Breast epithelium (tissue), 4 donors: ENCODE measurements around the gene HCN4. TPM values are rescaled to one million over a fixed set of nuclear protein-coding genes. Genes with fewer than 3 reads are reported as not detected.

Experiments used
- DNase-seq, 2 donors: peaks; one replicate each; pipeline ENCODE4 v3.0.0-alpha.2; 2019; ENCODE audit warnings: low spot score in 2 of 2
- H3K27ac ChIP-seq, 2 donors: fragments of 200-600 bp; sonication (generic) in 1 of 2; one replicate each; pipeline ENCODE4 v1.5.1; 2016 to 2019; ENCODE audit warnings: mild to moderate bottlenecking in 1 of 2
- H3K27me3 ChIP-seq, 2 donors: fragments of 200-600 bp; sonication (generic) in 1 of 2; one replicate each; pipeline versions ENCODE4 v1.5.1 to v1.6.0; 2017 to 2019; ENCODE audit warnings: control low read depth in 1 of 2, mild to moderate bottlenecking in 1 of 2
- H3K36me3 ChIP-seq: fragments of 200-600 bp; one replicate; pipeline ENCODE4 v1.5.1; 2019
- H3K4me1 ChIP-seq, 2 donors: fragments of 200-600 bp; sonication (generic); one replicate each; pipeline ENCODE4 v1.5.1; 2016 to 2019; ENCODE audit warnings: control low read depth in 1 of 2
- H3K4me3 ChIP-seq, 3 donors: fragments of 200-600 bp; sonication (generic); 1 replicate in 2 of 3; 2 replicates in 1 of 3; pipeline ENCODE4 v1.5.1; 2016 to 2019; ENCODE audit warnings: mild to moderate bottlenecking in 3 of 3, moderate library complexity in 2 of 3
- H3K9me3 ChIP-seq, 2 donors: fragments of 200-600 bp; sonication (generic) in 1 of 2; one replicate each; pipeline ENCODE4 v1.5.1; 2016 to 2019; ENCODE audit warnings: control low read depth in 1 of 2
- CTCF ChIP-seq, 3 donors: fragments of 450-650 bp; IDR thresholded peaks; one replicate each; pipeline ENCODE4 v1.5.1; 2016 to 2017; ENCODE audit warnings: antibody characterized with exemption in 3 of 3, mild to moderate bottlenecking in 3 of 3, moderate library complexity in 3 of 3
- POLR2A ChIP-seq: fragments of 450-650 bp; IDR thresholded peaks from one replicate; pipeline ENCODE4 v1.6.1; 2016; ENCODE audit warnings: antibody characterized with exemption, mild to moderate bottlenecking, moderate library complexity
- POLR2AphosphoS5 ChIP-seq, 3 donors: sonication (generic); formaldehyde crosslinking; IDR thresholded peaks; one replicate each; pipeline ENCODE4 v1.6.1; 2017; ENCODE audit warnings: antibody characterized with exemption in 3 of 3
- intact Hi-C: fragments of 100-400 bp; cut with DNase I; formaldehyde crosslinking; loops from one replicate; pipeline ENCODE4 v1.15.1; 2023; ENCODE audit warnings: low total_unique reads
- total RNA-seq, 3 donors: library from RNA; depleted of rRNA; stranded (reverse); fragments of >200 nt; gene quantifications; one replicate each; pipeline ENCODE4 v1.1.0, GENCODE V29; 2016

Gene HCN4
- total RNA-seq, 3 donors from 2014 or later: not detected

GRCh38 chr15:73329501-73330200, 39.1 kb downstream of the HCN4 start:
- no peak for DNase-seq
- H3K4me1 ChIP-seq: no peaks in the 10 kb centered on the region
- intact Hi-C loops: no loop called here
- H3K27ac ChIP-seq: no peak overlapping the region
- H3K36me3 ChIP-seq: no peaks in the 10 kb centered on the region
- TF ChIP-seq POLR2A (no peak), POLR2AphosphoS5 (IDR thresholded peaks at IDR 0.05) (no peak), CTCF (IDR thresholded peaks at IDR 0.05) (no peak)
- H3K4me3 ChIP-seq: no peak overlapping the region
- no peaks in the 10 kb centered on the region for H3K9me3 ChIP-seq
- H3K27me3 ChIP-seq: peaks cover 0 to 14% of the 10 kb centered on the region in 2 donors

GRCh38 chr15:73328981-73329380, 39.8 kb downstream of the HCN4 start:
- TF ChIP-seq CTCF (IDR thresholded peaks at IDR 0.05): no peak
- no peak for TF ChIP-seq POLR2AphosphoS5 (IDR thresholded peaks at IDR 0.05)
- TF ChIP-seq POLR2A: no peak
- Histone ChIP-seq H3K9me3 (no peaks in the 10 kb centered on the region), H3K4me1 (no peaks in the 10 kb centered on the region), H3K27me3 (peaks cover 0 to 17% of the 10 kb centered on the region in 2 donors), H3K27ac (no peak overlapping the region), H3K36me3 (no peaks in the 10 kb centered on the region), H3K4me3 (no peak overlapping the region)
- intact Hi-C loops: no loop called here
- no peak for DNase-seq

- Histone ChIP-seq H3K36me3 (no peaks in the 10 kb centered on the region), H3K27me3 (peaks cover 0 to 20% of the 10 kb centered on the region in 2 donors), H3K4me3 (no peak overlapping the region), H3K9me3 (no peaks in the 10 kb centered on the region), H3K4me1 (no peaks in the 10 kb centered on the region), H3K27ac (no peak overlapping the region)
- TF ChIP-seq CTCF (IDR thresholded peaks at IDR 0.05) (no peak), POLR2AphosphoS5 (IDR thresholded peaks at IDR 0.05) (no peak), POLR2A (no peak)
- intact Hi-C loops: no loop called here
- DNase-seq: no peak
Measured at GRCh38 chr15:73328149-73328820, 40.5 kb downstream of the HCN4 start.

GRCh38 chr15:73326157-73326556, 42.6 kb downstream of the HCN4 start:
- TF ChIP-seq POLR2AphosphoS5 (IDR thresholded peaks at IDR 0.05): no peak
- TF ChIP-seq CTCF (IDR thresholded peaks at IDR 0.05): no peak
- no peak for TF ChIP-seq POLR2A
- Histone ChIP-seq H3K27me3 (peaks cover 0 to 30% of the 10 kb centered on the region in 2 donors), H3K9me3 (no peaks in the 10 kb centered on the region), H3K27ac (no peak overlapping the region), H3K4me3 (no peak overlapping the region), H3K36me3 (no peaks in the 10 kb centered on the region), H3K4me1 (no peaks in the 10 kb centered on the region)
- no peak for DNase-seq
- intact Hi-C loops: no loop called here

GRCh38 chr15:73325191-73325861, 43.4 kb downstream of the HCN4 start:
- Histone ChIP-seq H3K4me1 (no peaks in the 10 kb centered on the region), H3K36me3 (no peaks in the 10 kb centered on the region), H3K27me3 (peaks cover 0 to 34% of the 10 kb centered on the region in 2 donors), H3K9me3 (no peaks in the 10 kb centered on the region), H3K27ac (no peak overlapping the region), H3K4me3 (no peak overlapping the region)
- TF ChIP-seq POLR2A: no peak
- no peak for TF ChIP-seq POLR2AphosphoS5 (IDR thresholded peaks at IDR 0.05)
- no peak for TF ChIP-seq CTCF (IDR thresholded peaks at IDR 0.05)
- intact Hi-C loops: no loop called here
- DNase-seq: no peak
